ENCODE results near the gene MRPS34.

Gene MRPS34

DNA sequence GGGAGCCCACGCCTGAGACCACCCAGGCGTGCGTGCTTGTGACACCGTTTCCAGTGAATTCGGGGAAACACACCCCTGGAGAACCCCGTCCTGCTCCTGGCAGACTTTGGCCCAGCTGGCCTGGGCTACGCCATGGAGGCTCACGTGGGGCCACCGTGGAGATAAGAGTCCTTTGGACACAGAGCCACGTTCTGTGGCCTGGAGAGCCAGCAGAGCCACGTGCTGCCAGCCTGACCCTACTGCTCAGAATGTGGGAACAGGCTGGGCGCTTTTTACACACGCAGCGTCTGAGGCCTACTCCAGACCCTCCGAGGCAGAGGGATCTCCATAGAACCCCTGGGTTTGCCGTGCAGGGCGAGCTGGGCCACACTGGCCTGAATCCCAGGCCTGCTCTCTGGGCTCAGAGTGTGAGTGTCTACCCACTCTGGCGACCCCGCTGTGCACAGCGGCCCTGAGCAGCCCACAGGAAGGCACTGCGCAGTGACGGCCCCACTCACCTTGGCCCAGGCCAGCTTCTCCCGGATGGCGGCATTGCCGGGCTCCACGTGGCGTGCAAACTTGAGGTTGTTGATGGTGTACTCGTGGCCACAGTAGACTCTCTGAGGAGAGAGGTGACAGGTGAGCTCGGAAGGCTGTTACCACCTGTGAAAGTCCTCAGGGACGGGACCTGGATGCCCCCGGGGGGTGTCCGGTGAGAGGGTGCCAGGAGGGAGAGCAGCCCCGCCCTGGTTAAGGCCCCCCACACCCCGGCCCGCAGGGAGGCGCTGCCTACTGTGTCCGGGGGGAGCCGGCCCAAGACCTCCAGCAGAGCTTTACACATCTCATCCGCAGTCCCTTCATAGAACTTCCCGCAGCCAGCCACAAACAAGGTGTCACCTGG lies 43.7 kb upstream of the MRPS34 start:
- Histone ChIP-seq H3F3A (ENCODE audit: insufficient read depth, low read length) (no peaks in the 10 kb centered on the region), H3K9me3 (replicated peaks; ENCODE audit: insufficient read depth, low read length) (no peaks in the 10 kb centered on the region), H4K20me1 (ENCODE audit: insufficient read depth, low read length) (no peaks in the 10 kb centered on the region), H3K4me2 (ENCODE audit: low read depth, low read length) (no peak overlapping the region), H3K9me2 (replicated peaks; ENCODE audit: insufficient read depth, low read length) (no peaks in the 10 kb centered on the region), H3K36me3 (replicated peaks; ENCODE audit: insufficient read depth, low read length) (no peaks in the 10 kb centered on the region), H3K27ac (ENCODE audit: low read length) (no peak overlapping the region), H3K27me3 (replicated peaks; ENCODE audit: insufficient read depth, low read length) (no peaks in the 10 kb centered on the region), H3K4me1 (ENCODE audit: low read length) (no peaks in the 10 kb centered on the region), H2AFZ (ENCODE audit: low read length) (no peak overlapping the region), H3K4me3 (ENCODE audit: low read length) (no peak overlapping the region), H3K79me2 (ENCODE audit: low read length) (peaks cover 6% of the 10 kb centered on the region; the same call in 1 of the 2 replicates), H3K9ac (ENCODE audit: low read length) (no peak overlapping the region)
- no peak for DNase-seq
- TF ChIP-seq EZH2phosphoT487 (IDR thresholded peaks at IDR 0.05; ENCODE audit: low read length) (no peak), EZH2 (optimal IDR thresholded peaks at IDR 0.05; ENCODE audit: low read depth, low read length) (no peak)
- TF ChIP-seq, protein P1, sequence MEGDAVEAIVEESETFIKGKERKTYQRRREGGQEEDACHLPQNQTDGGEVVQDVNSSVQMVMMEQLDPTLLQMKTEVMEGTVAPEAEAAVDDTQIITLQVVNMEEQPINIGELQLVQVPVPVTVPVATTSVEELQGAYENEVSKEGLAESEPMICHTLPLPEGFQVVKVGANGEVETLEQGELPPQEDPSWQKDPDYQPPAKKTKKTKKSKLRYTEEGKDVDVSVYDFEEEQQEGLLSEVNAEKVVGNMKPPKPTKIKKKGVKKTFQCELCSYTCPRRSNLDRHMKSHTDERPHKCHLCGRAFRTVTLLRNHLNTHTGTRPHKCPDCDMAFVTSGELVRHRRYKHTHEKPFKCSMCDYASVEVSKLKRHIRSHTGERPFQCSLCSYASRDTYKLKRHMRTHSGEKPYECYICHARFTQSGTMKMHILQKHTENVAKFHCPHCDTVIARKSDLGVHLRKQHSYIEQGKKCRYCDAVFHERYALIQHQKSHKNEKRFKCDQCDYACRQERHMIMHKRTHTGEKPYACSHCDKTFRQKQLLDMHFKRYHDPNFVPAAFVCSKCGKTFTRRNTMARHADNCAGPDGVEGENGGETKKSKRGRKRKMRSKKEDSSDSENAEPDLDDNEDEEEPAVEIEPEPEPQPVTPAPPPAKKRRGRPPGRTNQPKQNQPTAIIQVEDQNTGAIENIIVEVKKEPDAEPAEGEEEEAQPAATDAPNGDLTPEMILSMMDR (IDR thresholded peaks at IDR 0.05; ENCODE audit: low read length): no peak

DNA sequence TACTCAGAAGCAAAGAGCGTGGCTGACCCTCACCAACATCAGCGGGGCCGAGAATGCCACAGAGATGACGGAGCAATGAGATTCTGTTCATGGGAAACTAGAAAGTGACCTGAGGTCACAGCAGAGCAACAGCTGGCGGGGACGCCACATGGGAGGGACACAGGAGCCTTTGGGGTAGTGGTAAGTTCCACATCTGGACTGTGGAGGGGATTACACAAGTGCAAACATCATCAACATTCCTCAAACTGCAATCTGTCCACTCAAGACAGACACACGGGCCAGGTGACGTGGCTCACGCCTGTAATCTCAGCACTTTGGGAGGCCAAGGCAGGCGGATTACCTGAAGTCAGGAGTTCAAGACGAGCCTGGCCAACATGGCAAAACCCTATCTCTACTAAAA lies 42.5 kb upstream of the MRPS34 start:
- Histone ChIP-seq H2AFZ (ENCODE audit: low read length) (no peak overlapping the region), H4K20me1 (ENCODE audit: insufficient read depth, low read length) (no peaks in the 10 kb centered on the region), H3K79me2 (ENCODE audit: low read length) (peaks cover 6% of the 10 kb centered on the region; the same call in 1 of the 2 replicates), H3K36me3 (replicated peaks; ENCODE audit: insufficient read depth, low read length) (no peaks in the 10 kb centered on the region), H3K9ac (ENCODE audit: low read length) (no peak overlapping the region), H3K9me2 (replicated peaks; ENCODE audit: insufficient read depth, low read length) (no peaks in the 10 kb centered on the region), H3K4me3 (ENCODE audit: low read length) (no peak overlapping the region), H3K4me1 (ENCODE audit: low read length) (no peaks in the 10 kb centered on the region), H3K4me2 (ENCODE audit: low read depth, low read length) (no peak overlapping the region), H3F3A (ENCODE audit: insufficient read depth, low read length) (no peaks in the 10 kb centered on the region), H3K27ac (ENCODE audit: low read length) (no peak overlapping the region), H3K27me3 (replicated peaks; ENCODE audit: insufficient read depth, low read length) (no peaks in the 10 kb centered on the region), H3K9me3 (replicated peaks; ENCODE audit: insufficient read depth, low read length) (no peaks in the 10 kb centered on the region)
- no peak for DNase-seq
- TF ChIP-seq, protein P1 (IDR thresholded peaks at IDR 0.05; ENCODE audit: low read length): no peak
- TF ChIP-seq EZH2 (optimal IDR thresholded peaks at IDR 0.05; ENCODE audit: low read depth, low read length): no peak
- no peak for TF ChIP-seq EZH2phosphoT487 (IDR thresholded peaks at IDR 0.05; ENCODE audit: low read length)

- no peaks in the 10 kb centered on the region for H3F3A ChIP-seq (ENCODE audit: insufficient read depth, low read length)
- no peak overlapping the region for H3K4me2 ChIP-seq (ENCODE audit: low read depth, low read length)
- H3K9me3 ChIP-seq (replicated peaks; ENCODE audit: insufficient read depth, low read length): no peaks in the 10 kb centered on the region
- H3K4me3 ChIP-seq (ENCODE audit: low read length): no peak overlapping the region
- H3K79me2 ChIP-seq (ENCODE audit: low read length): peaks cover 6% of the 10 kb centered on the region; the same call in 1 of the 2 replicates
- H3K9me2 ChIP-seq (replicated peaks; ENCODE audit: insufficient read depth, low read length): no peaks in the 10 kb centered on the region
- H2AFZ ChIP-seq (ENCODE audit: low read length): no peak overlapping the region
- H3K9ac ChIP-seq (ENCODE audit: low read length): no peak overlapping the region
- no peak overlapping the region for H3K27ac ChIP-seq (ENCODE audit: low read length)
- H3K36me3 ChIP-seq (replicated peaks; ENCODE audit: insufficient read depth, low read length): no peaks in the 10 kb centered on the region
- no peaks in the 10 kb centered on the region for H3K4me1 ChIP-seq (ENCODE audit: low read length)
- no peaks in the 10 kb centered on the region for H4K20me1 ChIP-seq (ENCODE audit: insufficient read depth, low read length)
- DNase-seq: no peak
- TF ChIP-seq EZH2phosphoT487 (IDR thresholded peaks at IDR 0.05; ENCODE audit: low read length) (no peak), EZH2 (optimal IDR thresholded peaks at IDR 0.05; ENCODE audit: low read depth, low read length) (no peak)
- TF ChIP-seq, protein P1 (IDR thresholded peaks at IDR 0.05; ENCODE audit: low read length): no peak
- H3K27me3 ChIP-seq (replicated peaks; ENCODE audit: insufficient read depth, low read length): no peaks in the 10 kb centered on the region
These were observed 39.8 kb upstream of the MRPS34 start for GRCh38 chr16:1812732-1813163.
